ENCODE measurements around the gene RGS17.

The RGS17 gene

GRCh38 chr6:153102605-153103318, 28.3 kb downstream of the RGS17 start:
- TF ChIP-seq TAF1 (IDR thresholded peaks at IDR 0.05; ENCODE audit: low read depth) (no peak), EGR1 (IDR thresholded peaks at IDR 0.05) (no peak), FOXM1 (IDR thresholded peaks at IDR 0.05; ENCODE audit: borderline replicate concordance, low read depth) (no peak), NFIC (IDR thresholded peaks at IDR 0.05) (no peak), RAD21 (IDR thresholded peaks at IDR 0.05; ENCODE audit: low read depth) (no peak), TEAD4 (IDR thresholded peaks at IDR 0.05) (no peak), REST (IDR thresholded peaks at IDR 0.05; ENCODE audit: low read depth) (no peak), CREB1 (IDR thresholded peaks at IDR 0.05; ENCODE audit: low read depth) (no peak), ZBTB7A (IDR thresholded peaks at IDR 0.05; ENCODE audit: low read depth) (no peak), TCF12 (IDR thresholded peaks at IDR 0.05; ENCODE audit: low read depth) (no peak), EP300 (IDR thresholded peaks at IDR 0.05; ENCODE audit: borderline replicate concordance) (no peak), YY1 (IDR thresholded peaks at IDR 0.05; ENCODE audit: low read depth) (no peak), MAX (IDR thresholded peaks at IDR 0.05) (no peak), CEBPB (IDR thresholded peaks at IDR 0.05) (no peak), USF1 (IDR thresholded peaks at IDR 0.05) (no peak)

GRCh38 chr6:153101461-153101860, 29.6 kb downstream of the RGS17 start:
- TF ChIP-seq ZBTB7A (IDR thresholded peaks at IDR 0.05; ENCODE audit: low read depth), result no peak
- TF ChIP-seq EP300 (IDR thresholded peaks at IDR 0.05; ENCODE audit: borderline replicate concordance), result no peak
- TF ChIP-seq NFIC (IDR thresholded peaks at IDR 0.05), result no peak
- no peak for TF ChIP-seq FOXM1 (IDR thresholded peaks at IDR 0.05; ENCODE audit: borderline replicate concordance, low read depth)
- TF ChIP-seq MAX (IDR thresholded peaks at IDR 0.05), result no peak
- no peak for TF ChIP-seq CREB1 (IDR thresholded peaks at IDR 0.05; ENCODE audit: low read depth)
- TF ChIP-seq RAD21 (IDR thresholded peaks at IDR 0.05; ENCODE audit: low read depth), result no peak
- no peak for TF ChIP-seq YY1 (IDR thresholded peaks at IDR 0.05; ENCODE audit: low read depth)
- no peak for TF ChIP-seq USF1 (IDR thresholded peaks at IDR 0.05)
- TF ChIP-seq TCF12 (IDR thresholded peaks at IDR 0.05; ENCODE audit: low read depth), result no peak
- no peak for TF ChIP-seq CEBPB (IDR thresholded peaks at IDR 0.05)
- no peak for TF ChIP-seq REST (IDR thresholded peaks at IDR 0.05; ENCODE audit: low read depth)
- no peak for TF ChIP-seq EGR1 (IDR thresholded peaks at IDR 0.05)
- no peak for TF ChIP-seq TEAD4 (IDR thresholded peaks at IDR 0.05)
- TF ChIP-seq TAF1 (IDR thresholded peaks at IDR 0.05; ENCODE audit: low read depth), result no peak

GRCh38 chr6:153099636-153100035, 31.4 kb downstream of the RGS17 start:
- TF ChIP-seq REST (IDR thresholded peaks at IDR 0.05; ENCODE audit: low read depth) (no peak), EP300 (IDR thresholded peaks at IDR 0.05; ENCODE audit: borderline replicate concordance) (no peak), TAF1 (IDR thresholded peaks at IDR 0.05; ENCODE audit: low read depth) (no peak), CEBPB (IDR thresholded peaks at IDR 0.05) (no peak), NFIC (IDR thresholded peaks at IDR 0.05) (no peak), MAX (IDR thresholded peaks at IDR 0.05) (no peak), EGR1 (IDR thresholded peaks at IDR 0.05) (no peak), TEAD4 (IDR thresholded peaks at IDR 0.05) (no peak), YY1 (IDR thresholded peaks at IDR 0.05; ENCODE audit: low read depth) (no peak), CREB1 (IDR thresholded peaks at IDR 0.05; ENCODE audit: low read depth) (no peak), TCF12 (IDR thresholded peaks at IDR 0.05; ENCODE audit: low read depth) (no peak), RAD21 (IDR thresholded peaks at IDR 0.05; ENCODE audit: low read depth) (no peak), ZBTB7A (IDR thresholded peaks at IDR 0.05; ENCODE audit: low read depth) (no peak), FOXM1 (IDR thresholded peaks at IDR 0.05; ENCODE audit: borderline replicate concordance, low read depth) (no peak), USF1 (IDR thresholded peaks at IDR 0.05) (no peak)
